DND-41 (cell line): ENCODE results near the gene COLEC12.

Source experiments
- ATAC-seq: fragments of 200-7000 bp; cut with Tn5 transposase; 3 replicates; pipeline ENCODE4 v1.9.1; 2021; ENCODE audit warnings: low read depth; ENCODE audit not compliant: insufficient read depth
- DNase-seq: peaks from one replicate; pipeline ENCODE4 v3.0.0-alpha.2; 2020
- H2AFZ ChIP-seq: 2 replicates; pipeline ENCODE4 v1.6.0; 2012; ENCODE audit warnings: low read depth, low read length
- H3K27ac ChIP-seq: 2 replicates; pipeline ENCODE4 v1.5.1; 2012; ENCODE audit warnings: low read length, inconsistent platforms
- H3K27me3 ChIP-seq: fragments of 200-600 bp; sonication (generic); 2 replicates; pipeline ENCODE4 v1.6.0; 2012; ENCODE audit warnings: low read length, mild to moderate bottlenecking, inconsistent platforms; ENCODE audit not compliant: insufficient read depth, poor library complexity
- H3K36me3 ChIP-seq: 2 replicates; pipeline ENCODE4 v1.5.1; 2012; ENCODE audit warnings: low read length, inconsistent platforms; ENCODE audit not compliant: insufficient read depth
- H3K4me1 ChIP-seq: 2 replicates; pipeline ENCODE4 v1.5.1; 2012; ENCODE audit warnings: mild to moderate bottlenecking, low read length; ENCODE audit not compliant: insufficient read depth
- H3K4me2 ChIP-seq: 2 replicates; pipeline ENCODE4 v1.6.0; 2012; ENCODE audit warnings: mild to moderate bottlenecking, moderate library complexity, low read length, inconsistent platforms; ENCODE audit not compliant: insufficient read depth
- H3K4me3 ChIP-seq, 2 experiments: fragments of 200-600 bp in 1 of 2; shearing (Covaris generic) in 1 of 2; 2 replicates each; pipeline ENCODE4 v1.5.1; 2012 to 2016; ENCODE audit warnings: inconsistent platforms in 2 of 2, low read length in 2 of 2, mild to moderate bottlenecking in 2 of 2, low read depth in 1 of 2, moderate library complexity in 1 of 2
- H3K79me2 ChIP-seq: 2 replicates; pipeline ENCODE4 v1.6.0; 2012; ENCODE audit warnings: low read length, inconsistent platforms; ENCODE audit not compliant: insufficient read depth
- H3K9ac ChIP-seq: 2 replicates; pipeline ENCODE4 v1.6.0; 2012; ENCODE audit warnings: low read depth, mild to moderate bottlenecking, inconsistent platforms, low read length, moderate library complexity
- H3K9me3 ChIP-seq: 2 replicates; pipeline ENCODE4 v1.5.1; 2012; ENCODE audit warnings: low read length, moderate library complexity, mild to moderate bottlenecking, inconsistent platforms; ENCODE audit not compliant: insufficient read depth, severe bottlenecking
- H4K20me1 ChIP-seq: 2 replicates; pipeline ENCODE4 v1.6.0; 2012; ENCODE audit warnings: low read length; ENCODE audit not compliant: insufficient read depth
- CTCF ChIP-seq: IDR thresholded peaks from 2 replicates; pipeline ENCODE4 v1.5.1; 2012; ENCODE audit warnings: borderline replicate concordance, low read length, moderate library complexity, mild to moderate bottlenecking; ENCODE audit not compliant: poor library complexity, severe bottlenecking; ENCODE audit errors: extremely low read depth
- EZH2 ChIP-seq: IDR thresholded peaks from 3 replicates; pipeline ENCODE4 v1.6.1; 2012; ENCODE audit warnings: borderline replicate concordance, low read depth, mild to moderate bottlenecking, moderate library complexity, low read length, inconsistent platforms; ENCODE audit not compliant: severe bottlenecking

COLEC12 gene

GRCh38 chr18:434410-434809, 66.1 kb downstream of the COLEC12 start:
- TF ChIP-seq EZH2 (no peak), CTCF (no peak)

GRCh38 chr18:433960-434359, 66.5 kb downstream of the COLEC12 start:
- no peaks in the 10 kb centered on the region for H3K9me3 ChIP-seq

More at GRCh38 chr18:434410-434809, 66.1 kb downstream of the COLEC12 start:
- Histone ChIP-seq H3K79me2 (no peaks in the 10 kb centered on the region), H4K20me1 (no peaks in the 10 kb centered on the region), H2AFZ (no peak overlapping the region), H3K4me1 (no peaks in the 10 kb centered on the region), H3K9me3 (no peaks in the 10 kb centered on the region), H3K27ac (no peak overlapping the region), H3K9ac (no peak overlapping the region), H3K27me3 (peaks cover 5% of the 10 kb centered on the region), H3K4me3 (no peak overlapping the region), H3K36me3 (no peaks in the 10 kb centered on the region), H3K4me2 (no peak overlapping the region)
- no peak for DNase-seq
- no peak for ATAC-seq

GRCh38 chr18:433298-433697, 67.2 kb downstream of the COLEC12 start:
- Histone ChIP-seq H3K36me3 (no peaks in the 10 kb centered on the region), H3K9ac (no peak overlapping the region), H4K20me1 (no peaks in the 10 kb centered on the region), H3K27me3 (peaks cover 5% of the 10 kb centered on the region), H2AFZ (no peak overlapping the region), H3K9me3 (no peaks in the 10 kb centered on the region), H3K27ac (no peak overlapping the region), H3K4me2 (no peak overlapping the region), H3K4me3 (no peak overlapping the region), H3K4me1 (no peaks in the 10 kb centered on the region), H3K79me2 (no peaks in the 10 kb centered on the region)
- no peak for DNase-seq
- ATAC-seq: no peak
- no peak for TF ChIP-seq EZH2

More at GRCh38 chr18:433960-434359, 66.5 kb downstream of the COLEC12 start:
- ATAC-seq (no peak), DNase-seq (no peak)
- Histone ChIP-seq H3K27ac (no peak overlapping the region), H4K20me1 (no peaks in the 10 kb centered on the region), H3K27me3 (peaks cover 5% of the 10 kb centered on the region), H3K4me1 (no peaks in the 10 kb centered on the region), H3K4me2 (no peak overlapping the region), H3K79me2 (no peaks in the 10 kb centered on the region), H2AFZ (no peak overlapping the region), H3K9ac (no peak overlapping the region), H3K36me3 (no peaks in the 10 kb centered on the region), H3K4me3 (no peak overlapping the region)
- no peak for TF ChIP-seq EZH2
- no peak for TF ChIP-seq CTCF

GRCh38 chr18:432791-433190, 67.7 kb downstream of the COLEC12 start:
- TF ChIP-seq CTCF: no peak
- TF ChIP-seq EZH2: no peak
- Histone ChIP-seq H4K20me1 (no peaks in the 10 kb centered on the region), H3K79me2 (no peaks in the 10 kb centered on the region), H3K9ac (no peak overlapping the region), H3K36me3 (no peaks in the 10 kb centered on the region), H3K27ac (no peak overlapping the region), H3K27me3 (peaks cover 5% of the 10 kb centered on the region), H3K4me2 (no peak overlapping the region), H3K4me3 (no peak overlapping the region), H3K4me1 (no peaks in the 10 kb centered on the region), H3K9me3 (no peaks in the 10 kb centered on the region), H2AFZ (no peak overlapping the region)
- DNase-seq: no peak
- ATAC-seq: no peak
